HG03575 (cell line): ENCODE results near the gene KLHL29.

Experiments
- ATAC-seq: cut with Tn5 transposase; IDR thresholded peaks from one replicate; pipeline ENCODE4 v1.9.1; 2021; ENCODE audit not compliant: unreplicated experiment, insufficient number of reproducible peaks, low FRiP score; ENCODE audit errors: extremely low read depth

Gene KLHL29

DNA sequence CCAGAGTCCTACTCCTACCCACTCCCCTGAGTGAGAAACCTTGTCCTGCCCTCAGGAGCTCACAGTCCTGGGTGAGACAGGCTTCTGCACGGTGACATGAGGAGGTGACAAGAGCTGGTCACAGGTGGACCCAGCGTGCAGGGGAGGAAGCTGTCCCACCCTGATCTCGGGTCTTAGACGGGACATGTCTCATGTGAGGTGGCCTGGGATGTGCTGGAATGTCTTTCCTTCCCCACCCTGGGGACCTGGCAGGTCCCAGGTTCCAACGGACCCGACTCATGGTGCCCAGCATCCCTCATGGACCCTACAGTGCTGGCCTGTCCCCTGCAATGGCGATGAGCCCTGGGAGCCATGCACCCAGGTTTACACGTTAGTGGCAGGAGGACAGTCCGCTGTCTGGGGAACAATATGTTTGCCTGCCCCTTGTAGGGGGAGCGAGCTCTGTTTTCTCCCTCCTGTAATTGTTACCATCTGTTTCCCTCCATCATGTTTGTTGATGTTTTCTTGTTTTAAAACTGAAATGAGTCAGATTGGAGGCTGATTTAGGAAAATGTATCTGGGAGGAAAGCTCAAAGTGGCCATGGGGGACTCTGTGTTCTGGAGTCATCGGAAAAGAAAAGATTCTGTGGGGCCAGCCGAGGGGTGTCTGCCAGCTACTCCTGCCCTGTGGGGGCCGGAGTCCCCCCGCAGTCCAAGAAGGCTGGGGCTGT is 238.1 kb downstream of the KLHL29 start:
- no peak for ATAC-seq

DNA sequence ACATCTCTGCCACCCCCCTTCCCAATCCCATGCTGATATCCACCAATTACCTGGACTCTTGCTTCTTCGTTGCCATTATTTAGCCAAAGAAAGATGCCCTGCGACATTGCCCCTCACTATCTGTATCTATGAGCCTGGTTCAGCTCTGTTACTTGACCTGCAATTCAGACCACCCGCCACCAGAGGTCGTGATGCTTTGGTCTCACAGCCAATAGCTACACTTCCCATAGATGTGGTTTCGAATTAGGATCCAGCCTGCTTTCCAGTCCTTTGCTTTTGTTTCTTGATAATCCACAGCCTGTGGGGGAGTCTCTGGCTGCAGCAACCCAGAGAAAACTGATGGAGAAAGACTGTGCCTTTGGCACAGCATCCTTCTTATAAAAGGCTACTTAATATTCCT is 239.4 kb downstream of the KLHL29 start:
- ATAC-seq = no peak

GRCh38 chr2:23624915-23625314 is 239.9 kb downstream of the KLHL29 start:
- ATAC-seq = no peak

DNA sequence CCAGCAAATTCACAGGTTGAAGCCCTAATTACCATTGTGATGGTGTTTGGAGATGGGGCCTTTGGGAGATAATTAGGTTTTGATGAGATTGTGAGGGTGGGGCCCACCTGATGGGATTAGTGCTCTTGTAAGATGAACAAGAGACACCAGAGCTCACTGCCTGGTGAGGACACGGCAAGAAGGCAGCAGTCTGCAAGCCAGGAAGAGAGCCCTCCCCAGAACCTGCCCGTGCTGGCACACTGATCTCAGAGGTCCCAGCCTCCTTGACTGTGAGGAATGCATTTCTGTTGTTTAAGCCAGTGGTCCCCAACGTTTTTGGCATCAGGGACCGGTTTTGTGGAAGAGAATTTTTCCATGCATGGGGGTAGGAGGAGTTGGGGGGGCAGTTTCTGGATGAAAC is 240.7 kb downstream of the KLHL29 start:
- ATAC-seq = no peak

DNA sequence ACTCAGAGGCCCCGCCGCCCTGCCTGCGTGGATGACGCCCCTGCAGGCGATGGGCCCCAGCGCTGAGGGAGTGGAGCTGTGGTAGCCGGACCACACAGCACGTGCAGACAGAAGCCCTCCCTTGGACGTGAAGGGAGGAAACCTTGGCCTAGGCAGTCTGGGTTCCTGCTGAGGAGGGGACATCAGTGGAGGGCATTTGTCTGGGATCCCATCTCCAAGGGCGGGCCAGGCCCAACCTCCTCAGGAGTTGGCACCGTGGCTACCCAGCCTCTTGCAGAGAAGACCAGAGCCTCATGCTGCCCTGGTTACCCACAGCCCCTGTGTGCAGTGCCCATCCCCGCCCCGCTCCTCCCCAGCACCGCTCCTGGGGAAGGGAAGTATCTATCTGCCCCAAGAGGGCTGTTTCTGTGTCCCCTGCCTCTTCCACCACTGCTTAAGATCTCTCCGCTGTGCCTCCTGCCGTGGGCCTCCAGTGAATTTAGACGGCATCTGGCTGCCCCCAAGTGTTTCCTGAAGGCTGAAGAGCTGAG is 241.8 kb downstream of the KLHL29 start:
- ATAC-seq = no peak

- ATAC-seq = no peak
These were observed 242.4 kb downstream of the KLHL29 start for GRCh38 chr2:23627236-23628009.

GRCh38 chr2:23628926-23629771 is 244.2 kb downstream of the KLHL29 start:
- no peak for ATAC-seq

GRCh38 chr2:23629772-23630480 is 244.9 kb downstream of the KLHL29 start:
- ATAC-seq = no peak

DNA sequence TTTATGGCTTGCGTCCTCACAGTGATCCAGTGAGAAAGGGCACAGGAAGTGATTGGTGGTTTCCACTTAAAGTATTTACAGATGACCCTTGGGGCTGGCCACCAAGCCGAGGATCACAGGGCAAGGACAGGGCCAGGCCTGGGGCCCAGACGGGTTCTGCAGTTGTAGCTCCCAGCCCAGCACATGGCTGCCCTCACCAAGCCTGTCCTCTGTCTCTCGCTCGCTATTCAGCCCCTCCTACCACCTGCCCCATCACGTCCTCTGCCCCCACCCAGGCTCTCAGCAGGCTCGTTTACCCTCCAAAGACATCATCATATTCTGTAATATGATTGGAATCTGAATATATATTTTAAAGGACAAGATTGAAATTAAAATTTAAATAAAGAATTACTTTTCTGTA is 246.0 kb downstream of the KLHL29 start:
- ATAC-seq = no peak

- no peak for ATAC-seq
These were observed 246.4 kb downstream of the KLHL29 start for GRCh38 chr2:23631389-23631788.

DNA sequence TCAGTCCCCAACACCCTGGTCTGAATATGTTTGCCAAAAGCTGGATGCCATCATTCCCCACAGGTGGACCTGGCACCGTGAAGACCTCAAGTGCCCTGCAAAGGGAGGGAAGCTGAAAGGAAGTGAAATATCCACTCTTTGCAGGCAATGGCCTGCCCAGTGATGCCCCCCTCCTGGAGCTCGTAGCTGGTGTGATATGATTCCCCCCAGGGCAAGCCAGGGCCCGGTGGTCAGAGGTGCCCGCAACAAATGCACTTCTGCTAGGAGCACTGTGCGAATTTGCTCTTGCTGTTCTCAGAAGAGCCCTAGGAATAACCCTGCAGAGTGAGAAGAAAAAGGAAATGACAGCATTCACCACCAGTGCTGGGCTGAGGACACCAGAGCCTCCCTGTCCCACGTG is 247.4 kb downstream of the KLHL29 start:
- no peak for ATAC-seq

DNA sequence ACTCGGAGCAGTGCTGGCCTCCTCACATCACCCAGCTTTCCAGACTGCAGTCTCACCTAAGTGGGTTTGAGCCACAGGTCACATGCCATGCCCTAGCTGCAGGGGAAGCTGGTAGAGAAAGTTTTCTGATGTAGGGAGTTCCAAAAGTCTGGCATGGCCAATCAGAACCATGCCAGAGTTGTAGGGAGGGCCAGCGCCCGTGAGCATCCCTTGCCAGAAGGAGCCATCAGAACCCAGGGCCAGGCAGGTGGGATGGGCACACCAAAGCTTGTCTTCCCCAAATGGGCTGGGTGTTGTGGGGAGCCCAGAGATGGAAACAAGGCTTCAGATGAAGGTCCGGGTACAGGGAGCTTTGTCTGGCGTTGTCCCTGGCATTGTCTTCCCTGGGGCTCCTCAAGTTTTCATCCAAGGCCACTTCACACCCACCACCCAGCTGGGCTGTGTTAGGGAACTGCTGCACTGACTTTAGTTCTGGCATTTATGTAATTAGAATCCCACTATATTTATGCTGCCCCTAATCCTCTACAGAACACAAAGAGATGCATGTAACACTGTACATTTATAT is 247.9 kb downstream of the KLHL29 start:
- no peak for ATAC-seq

GRCh38 chr2:23633966-23634365 is 249.0 kb downstream of the KLHL29 start:
- no peak for ATAC-seq

DNA sequence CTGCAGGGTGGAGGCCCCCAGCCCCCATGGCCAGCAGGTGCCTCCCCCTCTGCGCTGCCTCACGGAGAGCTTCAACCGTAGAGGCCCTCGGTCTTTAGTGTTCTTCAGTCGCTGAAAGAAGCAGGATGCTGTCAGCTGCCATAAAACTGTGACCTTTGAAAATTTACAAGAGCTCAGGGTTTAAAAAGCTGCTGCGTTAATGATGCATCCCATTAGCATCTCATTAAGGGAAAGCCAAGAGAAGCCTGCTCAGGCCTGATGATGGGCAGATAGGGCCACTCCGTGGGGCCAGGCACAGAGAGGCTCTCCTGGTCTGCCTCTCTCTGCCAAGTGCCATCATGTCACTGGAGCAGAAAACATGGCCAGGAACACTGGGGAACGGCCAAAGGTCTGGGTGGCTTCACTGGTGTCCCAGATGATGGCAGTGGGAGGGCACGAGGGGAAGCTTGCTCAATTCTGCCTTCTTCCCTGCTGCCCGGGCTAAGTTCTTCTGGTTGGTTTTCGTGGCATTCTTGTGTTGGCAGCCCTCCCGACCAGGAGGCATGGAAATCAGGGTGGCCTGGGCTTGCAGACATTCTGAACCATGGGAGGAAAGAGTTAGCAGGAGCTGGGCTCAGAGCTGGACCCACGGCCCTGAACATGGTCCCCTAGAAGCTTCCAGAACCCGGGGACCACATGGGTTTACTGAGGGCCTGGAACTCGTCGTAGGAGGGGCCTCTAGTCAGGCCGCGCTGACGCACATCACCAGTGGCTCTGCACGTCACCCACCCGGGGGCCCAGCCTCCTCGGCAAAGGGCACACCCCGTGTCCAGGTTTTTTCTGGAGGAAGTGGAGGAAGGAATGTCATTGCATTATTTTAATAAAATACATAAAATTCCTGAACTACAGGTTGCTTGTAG is 250.7 kb downstream of the KLHL29 start:
- ATAC-seq = no peak

- ATAC-seq = no peak
These were observed 251.4 kb downstream of the KLHL29 start for GRCh38 chr2:23636426-23636825.

DNA sequence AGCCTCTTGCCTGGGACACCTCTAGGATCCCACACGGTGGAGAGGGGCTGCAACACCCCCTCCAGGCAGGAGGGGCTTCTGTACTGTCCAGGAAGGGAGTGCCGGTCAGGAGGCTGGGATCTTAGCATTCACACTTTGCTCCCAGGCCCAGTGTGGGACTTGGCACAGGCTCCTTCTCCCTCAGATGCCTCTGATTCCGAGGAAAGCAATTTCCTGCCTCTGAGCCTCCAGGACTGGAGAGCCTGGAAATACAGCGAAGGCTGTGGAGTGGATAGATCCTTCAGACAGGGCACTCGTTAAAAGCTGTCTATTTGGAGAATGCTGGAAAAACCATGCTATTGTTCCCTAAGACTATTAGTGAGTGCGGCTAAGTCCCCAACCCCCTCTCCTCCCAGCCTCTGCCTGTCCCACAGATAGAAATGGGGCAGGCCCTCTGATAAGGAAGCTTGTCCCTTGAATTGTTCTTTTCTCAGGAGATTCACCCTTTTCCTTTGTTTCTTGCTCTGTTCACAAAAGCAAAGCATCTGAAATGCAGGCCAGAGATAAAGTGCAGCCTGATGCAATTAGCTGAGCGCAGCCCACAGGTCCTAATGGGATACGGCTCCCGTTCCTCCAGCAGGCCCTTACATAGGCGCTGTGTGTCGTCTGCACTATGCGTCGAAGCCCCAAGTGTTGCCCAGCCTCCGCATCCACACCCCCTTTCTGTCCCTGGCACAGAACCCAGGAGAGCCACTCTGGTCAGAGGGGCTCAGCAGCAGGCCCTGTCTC is 252.2 kb downstream of the KLHL29 start:
- ATAC-seq = no peak

- ATAC-seq = no peak
These were observed 254.5 kb downstream of the KLHL29 start for GRCh38 chr2:23639406-23639982.
